MCF 10A (cell line): ENCODE measurements around the gene CARS1. TPM values are rescaled to one million over a fixed set of nuclear protein-coding genes. Genes with fewer than 3 reads are reported as not detected.

Experiments
- BruUV-seq: library from RNA; stranded (reverse); fragments of 400-500 nt; replicated peaks from 2 replicates; lab custom pipeline; 2021; lab: Mats Ljungman, UMichigan
- CTCF ChIA-PET: fragments of 300-600 bp; sonication (Branson Sonifier 250); formaldehyde crosslinking; extraction: SDS; loops from one replicate; lab custom pipeline; 2021; ENCODE audit warnings: antibody characterized with exemption, inconsistent platforms; lab: Yijun Ruan, JAX
- POLR2A ChIA-PET: fragments of 300-600, 350-650 bp; sonication (Branson Sonifier 250); formaldehyde crosslinking; extraction: SDS; loops from one replicate; lab custom pipeline; 2020; ENCODE audit warnings: antibody characterized with exemption, inconsistent platforms; lab: Yijun Ruan, JAX
- DNase-seq: peaks from one replicate; pipeline ENCODE4 v3.0.0-alpha.2; 2018; ENCODE audit not compliant: unreplicated experiment
- H3K27ac Mint-ChIP-seq: one replicate; pipeline ENCODE4 v1.8.0; 2022; ENCODE audit warnings: mild to moderate bottlenecking, low read depth, mixed read lengths; ENCODE audit not compliant: unreplicated experiment
- H3K27me3 Mint-ChIP-seq: one replicate; pipeline ENCODE4 v1.8.0; 2022; ENCODE audit warnings: mixed read lengths; ENCODE audit not compliant: insufficient read depth, unreplicated experiment
- H3K36me3 Mint-ChIP-seq: one replicate; pipeline ENCODE4 v1.8.0; 2022; ENCODE audit warnings: mild to moderate bottlenecking, moderate library complexity, mixed read lengths; ENCODE audit not compliant: insufficient read depth, unreplicated experiment
- H3K4me1 Mint-ChIP-seq: one replicate; pipeline ENCODE4 v1.8.0; 2022; ENCODE audit warnings: mixed read lengths; ENCODE audit not compliant: insufficient read depth, unreplicated experiment
- H3K4me3 Mint-ChIP-seq: one replicate; pipeline ENCODE4 v1.8.0; 2022; ENCODE audit warnings: mild to moderate bottlenecking, moderate library complexity, mixed read lengths; ENCODE audit not compliant: unreplicated experiment
- H3K9me3 Mint-ChIP-seq: one replicate; pipeline ENCODE4 v1.8.0; 2022; ENCODE audit warnings: mixed read lengths; ENCODE audit not compliant: unreplicated experiment
- CTCF ChIP-seq: fragments of 200-600 bp; IDR thresholded peaks from one replicate; pipeline ENCODE4 v1.8.0; 2022; ENCODE audit warnings: antibody characterized with exemption, mild to moderate bottlenecking; ENCODE audit not compliant: unreplicated experiment
- intact Hi-C: fragments of 100-400 bp; cut with micrococcal nuclease; formaldehyde crosslinking; loops from 2 replicates; pipeline ENCODE4 v1.14.1; 2022
- total RNA-seq: library from RNA; stranded (reverse); gene quantifications from 2 replicates; pipeline ENCODE4 v1.2.3, GENCODE V29; 2022

The CARS1 gene
- total RNA-seq, 1 experiment from 2014 or later, result 150 TPM

GRCh38 chr11:3104051-3104714, 47.0 kb upstream of the CARS1 start:
- BruUV-seq, result no TSS peak
- Mint-ChIP-seq H3K27me3 (no peaks in the 10 kb centered on the region), H3K4me3 (no peak overlapping the region), H3K9me3 (no peaks in the 10 kb centered on the region), H3K27ac (peak overlapping the region; percentile 75), H3K36me3 (peaks cover 91% of the 10 kb centered on the region), H3K4me1 (peaks cover 5% of the 10 kb centered on the region)
- intact Hi-C loops, result no loop called here
- ChIA-PET CTCF (interaction anchor here (0.7 kb wide), 1 partner anchor 13 kb away, joined by 4 read pairs; no protein-coding TSS in a partner anchor), POLR2A (interaction anchor here (0.6 to 1.3 kb wide), 4 partner anchors 9 to 112 kb away, joined by 3 to 4 read pairs (median 3); no protein-coding TSS in a partner anchor)
- no peak for DNase-seq
- TF ChIP-seq CTCF, result no peak

- Mint-ChIP-seq H3K4me1 (peaks cover 5% of the 10 kb centered on the region), H3K36me3 (peaks cover 91% of the 10 kb centered on the region), H3K9me3 (no peaks in the 10 kb centered on the region), H3K4me3 (no peak overlapping the region), H3K27ac (no peak overlapping the region), H3K27me3 (no peaks in the 10 kb centered on the region)
- ChIA-PET POLR2A (interaction anchor here (0.8 to 1.5 kb wide), 3 partner anchors 11 to 21 kb away, joined by 3 to 6 read pairs (median 3); no protein-coding TSS in a partner anchor), CTCF (interaction anchor here (1.0 kb wide), 1 partner anchor 12 kb away, joined by 3 read pairs; no protein-coding TSS in a partner anchor)
- DNase-seq, result no peak
- intact Hi-C loops, result no loop called here
- no TSS peak for BruUV-seq
- TF ChIP-seq CTCF, result no peak
These were observed 45.9 kb upstream of the CARS1 start for GRCh38 chr11:3103076-3103475.

GRCh38 chr11:3102641-3102921, 45.4 kb upstream of the CARS1 start:
- no peak for TF ChIP-seq CTCF
- DNase-seq, result no peak
- Mint-ChIP-seq H3K4me3 (no peak overlapping the region), H3K4me1 (peaks cover 5% of the 10 kb centered on the region), H3K27ac (no peak overlapping the region), H3K9me3 (no peaks in the 10 kb centered on the region), H3K27me3 (no peaks in the 10 kb centered on the region), H3K36me3 (peaks cover 91% of the 10 kb centered on the region)
- ChIA-PET POLR2A (interaction anchor here (0.8 to 1.5 kb wide), 3 partner anchors 11 to 22 kb away, joined by 3 to 6 read pairs (median 3); no protein-coding TSS in a partner anchor), CTCF (interaction anchor here (1.0 kb wide), 1 partner anchor 12 kb away, joined by 3 read pairs; no protein-coding TSS in a partner anchor)
- intact Hi-C loops, result no loop called here
- BruUV-seq, result no TSS peak

GRCh38 chr11:3101921-3102640, 44.9 kb upstream of the CARS1 start:
- Mint-ChIP-seq H3K4me1 (peaks cover 5% of the 10 kb centered on the region), H3K36me3 (peaks cover 91% of the 10 kb centered on the region), H3K4me3 (no peak overlapping the region), H3K27ac (no peak overlapping the region), H3K27me3 (no peaks in the 10 kb centered on the region), H3K9me3 (no peaks in the 10 kb centered on the region)
- intact Hi-C loops, result no loop called here
- POLR2A ChIA-PET, result interaction anchor here (1.1 to 1.5 kb wide), 2 partner anchors 13 to 22 kb away, joined by 3 to 6 read pairs; no protein-coding TSS in a partner anchor
- BruUV-seq, result no TSS peak
- CTCF ChIA-PET, result no interaction called here
- no peak for DNase-seq
- no peak for TF ChIP-seq CTCF
